CD4-positive, alpha-beta T cell treated with Interleukin-6 at 100 ng/mL for 8 hours (primary cell): ENCODE measurements around the gene NMUR2.

Experiments used
- DNase-seq: peaks from one replicate; pipeline ENCODE4 v3.0.0-alpha.2; 2020; ENCODE audit warnings: mixed read lengths, low spot score

NMUR2 gene

GRCh38 chr5:152367554-152367953 lies 37.5 kb downstream of the NMUR2 start:
- no peak for DNase-seq

DNA sequence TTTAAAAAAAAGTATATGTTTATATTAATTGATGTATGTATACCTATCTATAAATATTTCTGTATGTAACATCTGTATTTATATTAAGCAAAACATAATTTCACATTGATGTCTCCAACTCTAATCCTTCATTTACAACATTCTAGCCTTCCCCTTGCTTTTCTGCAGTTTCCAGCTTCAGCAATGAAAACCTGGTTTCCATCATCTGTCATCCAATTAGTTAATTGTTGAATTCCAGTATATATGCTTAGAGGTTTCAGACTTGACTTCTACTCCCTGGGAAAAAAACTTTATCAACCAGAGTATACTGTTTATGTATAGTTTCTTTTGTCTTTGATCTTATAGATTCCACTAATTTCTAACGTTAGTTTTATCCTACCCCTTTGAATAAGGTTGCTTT lies 38.4 kb downstream of the NMUR2 start:
- DNase-seq: no peak

DNA sequence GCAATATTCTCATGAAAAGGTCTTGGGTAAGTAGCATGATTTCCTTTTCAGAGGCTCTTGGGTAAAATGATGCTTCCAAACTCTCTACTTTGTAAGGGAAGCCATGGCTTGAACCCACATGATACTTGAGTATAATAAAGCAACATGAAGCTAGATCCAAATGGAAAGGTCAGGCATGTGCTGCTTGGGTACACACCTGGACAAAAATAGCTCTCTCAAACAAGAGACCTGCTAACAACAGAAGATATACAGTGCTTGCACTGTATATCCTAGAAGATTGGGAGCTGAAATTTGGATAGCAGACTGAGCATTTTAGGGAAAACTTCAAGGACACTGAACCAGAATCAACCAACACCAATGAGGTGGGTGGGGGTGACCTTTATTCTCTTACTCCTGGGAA lies 40.2 kb downstream of the NMUR2 start:
- no peak for DNase-seq

DNA sequence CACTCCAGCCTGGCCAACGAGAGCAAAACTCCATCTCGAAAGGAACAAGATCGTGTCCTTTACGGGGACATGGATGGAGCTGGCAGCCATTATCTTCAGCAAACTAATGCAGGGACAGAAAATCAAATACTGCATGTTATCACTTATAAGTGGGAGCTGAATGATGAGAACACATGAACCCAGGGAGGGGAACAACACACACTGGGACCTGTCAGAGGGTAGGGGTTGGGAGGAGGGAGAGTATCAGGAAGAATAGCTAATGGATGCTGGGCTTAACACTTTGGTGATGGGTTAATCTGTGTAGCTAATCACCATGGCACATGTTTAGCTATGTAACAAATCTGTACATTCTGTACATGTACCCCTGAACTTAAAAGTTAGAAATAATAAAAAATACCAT lies 40.9 kb downstream of the NMUR2 start:
- no peak for DNase-seq

- DNase-seq: no peak
These were observed 46.1 kb downstream of the NMUR2 start for GRCh38 chr5:152358861-152359568.

DNA sequence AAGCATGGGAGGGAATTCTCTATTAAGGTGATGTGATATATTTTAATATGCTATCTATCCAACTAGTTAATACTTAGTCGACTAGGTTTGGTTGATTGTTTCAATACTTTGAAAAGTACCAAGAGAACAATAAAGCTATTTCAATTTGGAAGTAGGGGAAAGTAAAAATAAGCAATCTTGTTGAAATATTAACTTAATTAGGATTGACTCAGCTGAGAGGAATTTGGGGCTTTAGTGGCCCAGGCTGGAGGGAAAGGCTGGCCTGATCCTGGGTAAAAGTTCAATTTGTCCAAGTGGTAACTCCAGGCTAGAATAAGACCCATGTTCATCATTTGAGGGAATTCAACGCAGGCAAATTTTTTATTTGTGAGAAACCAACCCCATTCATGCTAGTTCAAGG lies 48.6 kb downstream of the NMUR2 start:
- no peak for DNase-seq

DNA sequence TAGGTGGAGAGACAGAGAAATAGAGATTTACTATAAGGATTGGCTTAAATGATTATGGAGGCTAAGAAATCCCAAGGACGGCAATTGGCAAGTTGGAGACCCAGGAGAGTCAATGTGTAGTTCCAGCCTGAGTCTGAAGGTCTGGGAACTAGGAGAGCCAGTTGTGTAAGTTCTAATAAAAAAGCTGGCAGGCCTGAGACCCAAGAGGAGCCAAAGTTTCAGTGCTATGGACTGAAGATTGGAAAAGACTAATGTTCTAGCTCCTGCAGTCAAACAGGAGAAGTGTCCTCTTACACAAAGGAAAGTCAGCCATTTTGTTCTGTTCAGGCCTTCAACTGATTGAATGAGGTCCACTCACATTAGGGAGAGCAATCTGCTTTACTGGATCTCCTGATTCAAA lies 50.0 kb downstream of the NMUR2 start:
- DNase-seq: no peak

- DNase-seq: no peak
These were observed 52.1 kb downstream of the NMUR2 start for GRCh38 chr5:152353001-152353400.

GRCh38 chr5:152349683-152350526 lies 55.2 kb downstream of the NMUR2 start:
- DNase-seq: no peak
